ENCODE measurements around the gene KRTAP1-4.

Gene KRTAP1-4

DNA sequence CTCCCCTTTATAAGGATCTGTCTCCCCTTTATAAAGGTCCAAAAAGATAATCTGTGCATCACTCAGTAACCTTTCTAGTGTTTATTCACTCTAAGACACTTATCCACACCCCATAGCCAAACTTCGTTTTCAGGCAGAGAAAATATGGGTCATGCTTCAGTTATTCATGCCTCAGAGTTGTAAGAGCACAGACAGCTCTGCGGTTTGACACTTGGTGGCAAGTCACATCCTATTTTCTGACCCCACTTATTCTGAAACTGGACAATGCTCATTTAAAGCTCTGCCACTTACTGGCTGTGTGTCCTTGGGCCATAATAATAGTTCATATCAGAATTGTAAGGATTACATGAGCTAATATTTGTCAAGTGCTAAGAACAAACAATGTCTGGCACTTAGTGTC is 19.1 kb upstream of the KRTAP1-4 start:
- TF ChIP-seq EP300 (IDR thresholded peaks at IDR 0.05; ENCODE audit: borderline replicate concordance) (no peak), FOXM1 (IDR thresholded peaks at IDR 0.05; ENCODE audit: borderline replicate concordance, low read depth) (no peak), ZBTB7A (IDR thresholded peaks at IDR 0.05; ENCODE audit: low read depth) (no peak), TAF1 (IDR thresholded peaks at IDR 0.05; ENCODE audit: low read depth) (no peak), MAX (IDR thresholded peaks at IDR 0.05) (no peak), NFIC (IDR thresholded peaks at IDR 0.05) (no peak), TCF12 (IDR thresholded peaks at IDR 0.05; ENCODE audit: low read depth) (no peak), USF1 (IDR thresholded peaks at IDR 0.05) (no peak), RAD21 (IDR thresholded peaks at IDR 0.05; ENCODE audit: low read depth) (no peak), TEAD4 (IDR thresholded peaks at IDR 0.05) (no peak), EGR1 (IDR thresholded peaks at IDR 0.05) (no peak), YY1 (IDR thresholded peaks at IDR 0.05; ENCODE audit: low read depth) (no peak)

DNA sequence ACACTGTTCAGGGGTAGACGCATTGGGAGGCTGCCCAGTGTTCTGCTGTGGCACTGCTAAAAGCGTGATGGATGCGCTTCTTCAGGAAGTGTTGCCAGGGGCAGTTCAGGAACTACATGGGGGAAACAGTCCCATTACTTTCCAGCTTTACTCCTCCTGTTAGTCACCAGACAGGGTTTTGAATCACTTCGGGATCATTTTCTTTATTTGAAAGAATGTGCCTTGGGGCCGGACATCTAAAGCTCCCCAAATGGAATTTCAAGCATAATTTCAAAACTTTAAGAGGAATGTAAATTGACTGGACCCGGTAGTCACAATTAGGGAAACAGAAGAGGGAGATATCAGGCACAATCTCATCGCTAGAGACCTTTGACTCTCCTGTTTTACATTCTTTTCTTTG is 18.4 kb upstream of the KRTAP1-4 start:
- TF ChIP-seq, protein P1, sequence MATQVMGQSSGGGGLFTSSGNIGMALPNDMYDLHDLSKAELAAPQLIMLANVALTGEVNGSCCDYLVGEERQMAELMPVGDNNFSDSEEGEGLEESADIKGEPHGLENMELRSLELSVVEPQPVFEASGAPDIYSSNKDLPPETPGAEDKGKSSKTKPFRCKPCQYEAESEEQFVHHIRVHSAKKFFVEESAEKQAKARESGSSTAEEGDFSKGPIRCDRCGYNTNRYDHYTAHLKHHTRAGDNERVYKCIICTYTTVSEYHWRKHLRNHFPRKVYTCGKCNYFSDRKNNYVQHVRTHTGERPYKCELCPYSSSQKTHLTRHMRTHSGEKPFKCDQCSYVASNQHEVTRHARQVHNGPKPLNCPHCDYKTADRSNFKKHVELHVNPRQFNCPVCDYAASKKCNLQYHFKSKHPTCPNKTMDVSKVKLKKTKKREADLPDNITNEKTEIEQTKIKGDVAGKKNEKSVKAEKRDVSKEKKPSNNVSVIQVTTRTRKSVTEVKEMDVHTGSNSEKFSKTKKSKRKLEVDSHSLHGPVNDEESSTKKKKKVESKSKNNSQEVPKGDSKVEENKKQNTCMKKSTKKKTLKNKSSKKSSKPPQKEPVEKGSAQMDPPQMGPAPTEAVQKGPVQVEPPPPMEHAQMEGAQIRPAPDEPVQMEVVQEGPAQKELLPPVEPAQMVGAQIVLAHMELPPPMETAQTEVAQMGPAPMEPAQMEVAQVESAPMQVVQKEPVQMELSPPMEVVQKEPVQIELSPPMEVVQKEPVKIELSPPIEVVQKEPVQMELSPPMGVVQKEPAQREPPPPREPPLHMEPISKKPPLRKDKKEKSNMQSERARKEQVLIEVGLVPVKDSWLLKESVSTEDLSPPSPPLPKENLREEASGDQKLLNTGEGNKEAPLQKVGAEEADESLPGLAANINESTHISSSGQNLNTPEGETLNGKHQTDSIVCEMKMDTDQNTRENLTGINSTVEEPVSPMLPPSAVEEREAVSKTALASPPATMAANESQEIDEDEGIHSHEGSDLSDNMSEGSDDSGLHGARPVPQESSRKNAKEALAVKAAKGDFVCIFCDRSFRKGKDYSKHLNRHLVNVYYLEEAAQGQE (IDR thresholded peaks at IDR 0.05; ENCODE audit: low read depth), result no peak
- TF ChIP-seq ZBTB7A (IDR thresholded peaks at IDR 0.05; ENCODE audit: low read depth) (no peak), EGR1 (IDR thresholded peaks at IDR 0.05) (no peak), RAD21 (IDR thresholded peaks at IDR 0.05; ENCODE audit: low read depth) (no peak), TAF1 (IDR thresholded peaks at IDR 0.05; ENCODE audit: low read depth) (no peak), NFIC (IDR thresholded peaks at IDR 0.05) (no peak), FOXM1 (IDR thresholded peaks at IDR 0.05; ENCODE audit: borderline replicate concordance, low read depth) (no peak), TCF12 (IDR thresholded peaks at IDR 0.05; ENCODE audit: low read depth) (no peak), CREB1 (IDR thresholded peaks at IDR 0.05; ENCODE audit: low read depth) (no peak), CEBPB (IDR thresholded peaks at IDR 0.05) (no peak)

DNA sequence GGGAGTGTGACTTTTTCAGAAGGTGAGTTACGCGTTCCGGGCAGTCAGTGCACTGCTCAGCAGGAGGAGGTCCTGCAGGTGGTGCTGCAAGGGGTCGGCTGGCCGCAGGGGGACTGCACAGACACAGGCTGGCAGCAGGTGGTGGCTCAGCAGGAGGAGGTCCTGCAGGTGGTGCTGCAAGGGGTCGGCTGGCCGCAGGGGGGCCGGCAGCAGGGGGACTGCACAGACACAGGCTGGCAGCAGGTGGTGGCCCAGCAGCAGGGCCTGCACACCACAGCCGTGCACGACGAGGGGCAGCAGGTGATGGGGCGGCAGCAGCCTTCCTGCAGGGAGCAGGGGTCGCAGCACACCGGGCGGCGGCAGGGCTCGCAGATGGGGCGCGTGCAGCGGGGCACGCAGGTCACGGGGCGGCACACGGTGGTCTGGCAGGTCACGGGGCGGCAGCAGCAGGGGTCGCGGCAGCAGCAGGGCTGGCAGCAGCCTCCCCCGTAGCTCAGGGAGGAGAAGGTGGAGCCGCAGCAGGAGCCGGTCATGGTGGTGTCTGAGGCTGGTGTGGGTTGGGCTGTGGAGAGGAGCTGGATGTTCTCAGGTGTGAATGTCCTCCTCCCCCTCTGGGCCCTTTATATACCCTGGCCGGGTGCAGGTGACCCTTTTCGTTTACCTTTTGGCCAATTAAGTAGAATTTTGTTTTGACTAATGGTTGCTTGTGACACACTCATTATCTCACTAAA is 16.9 kb upstream of the KRTAP1-4 start, which contains the start of gene KRTAP2-1:
Gene KRTAP2-1 (minus strand): TSS at position 582 of the 731 bp plus-strand sequence. CDS start 49 bp downstream, at position 533.
- TF ChIP-seq TCF12 (IDR thresholded peaks at IDR 0.05; ENCODE audit: low read depth), result peak; percentile 62

- TF ChIP-seq EP300 (IDR thresholded peaks at IDR 0.05; ENCODE audit: borderline replicate concordance) (no peak), USF1 (IDR thresholded peaks at IDR 0.05) (no peak), TCF12 (IDR thresholded peaks at IDR 0.05; ENCODE audit: low read depth) (no peak), TAF1 (IDR thresholded peaks at IDR 0.05; ENCODE audit: low read depth) (no peak), MAX (IDR thresholded peaks at IDR 0.05) (no peak), CEBPB (IDR thresholded peaks at IDR 0.05) (no peak), NFIC (IDR thresholded peaks at IDR 0.05) (no peak)
- TF ChIP-seq, protein P1 (IDR thresholded peaks at IDR 0.05; ENCODE audit: low read depth), result no peak
These were observed 13.0 kb upstream of the KRTAP1-4 start for GRCh38 chr17:41042953-41043352.

DNA sequence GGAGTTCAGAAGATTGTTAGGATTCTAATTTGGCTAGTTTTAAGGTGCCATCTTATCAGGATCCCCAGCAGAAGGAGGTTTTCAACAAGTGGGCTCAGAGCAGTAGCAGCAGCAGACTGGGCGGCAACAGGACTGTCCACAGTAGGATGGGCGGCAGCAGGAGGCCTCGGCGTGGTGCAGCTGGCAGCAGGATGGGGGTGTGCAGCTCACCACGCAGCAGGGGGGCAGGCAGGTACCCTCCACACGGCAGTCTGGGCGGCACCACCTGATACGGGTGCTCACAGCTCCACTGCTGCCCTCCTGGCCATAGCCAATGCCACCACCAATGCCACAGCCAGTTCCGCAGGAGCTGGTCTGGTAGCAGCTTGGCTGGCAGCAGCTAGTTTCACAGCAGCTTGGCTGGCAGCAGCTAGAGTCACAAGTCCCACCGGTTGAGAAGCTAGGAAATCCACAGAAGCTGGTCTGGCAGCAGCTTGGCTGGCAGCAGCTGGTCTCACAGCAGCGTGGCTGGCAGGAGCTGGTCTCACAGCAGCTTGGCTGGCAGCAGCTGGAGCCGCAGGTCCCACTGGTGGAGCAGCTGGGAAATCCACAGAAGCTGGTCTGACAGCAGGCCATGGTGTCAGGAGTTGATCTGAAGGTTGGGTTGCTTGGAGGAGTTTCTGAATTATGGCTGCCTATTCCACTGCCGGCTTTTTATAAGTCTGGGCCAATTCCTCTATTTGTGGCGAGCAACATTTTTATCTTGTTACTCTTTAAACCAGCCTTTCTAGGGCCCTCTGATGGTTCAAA is 11.0 kb upstream of the KRTAP1-4 start, which contains the start of gene KRTAP1-1:
Gene KRTAP1-1 (minus strand): TSS at position 668 of the 789 bp plus-strand sequence. CDS start 53 bp downstream, at position 615.
- 0 out of 2 replicates have a peak, but pooled peaks have one; percentile 9 for TF ChIP-seq EP300 (IDR thresholded peaks at IDR 0.05; ENCODE audit: borderline replicate concordance)
- peak; percentile 42; the same call in 1 of the 2 replicates for TF ChIP-seq MAX (IDR thresholded peaks at IDR 0.05)
